ENCODE results near the gene SBSN.

DNA sequence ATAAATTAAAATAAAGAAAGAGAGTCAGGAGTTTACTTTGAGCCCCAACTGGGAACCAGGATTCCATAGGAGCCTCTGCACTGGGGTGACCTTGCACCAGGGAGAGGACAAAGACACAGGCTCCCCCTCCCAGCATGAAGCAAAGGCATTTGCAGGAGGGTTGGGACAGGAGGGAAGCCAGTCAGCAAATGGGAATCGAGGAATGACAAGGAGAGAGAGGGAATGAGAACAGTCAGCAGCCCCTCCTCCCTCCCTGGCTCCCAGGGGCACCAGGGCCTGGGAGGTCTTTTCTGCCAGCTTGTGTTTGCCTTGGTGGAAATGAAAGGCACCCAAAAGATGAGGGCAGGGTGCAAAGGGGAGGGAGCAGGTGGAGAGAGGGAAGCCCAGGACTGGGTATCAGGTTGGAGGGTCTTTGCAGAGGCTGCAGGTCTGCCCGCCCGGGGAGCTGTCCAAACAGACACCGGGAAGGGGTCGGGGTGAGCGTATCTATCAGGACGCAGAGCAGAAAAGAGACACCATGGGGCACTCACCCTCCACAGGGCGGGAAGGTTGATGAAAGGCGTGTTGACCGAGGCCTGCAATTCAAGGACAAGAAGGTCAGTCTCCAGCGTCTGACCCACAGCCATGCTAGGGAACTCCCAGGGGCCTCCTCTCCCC is 3.8 kb downstream of the SBSN start:
- TF ChIP-seq CEBPB (IDR thresholded peaks at IDR 0.05) = no peak
- TF ChIP-seq, protein P1, sequence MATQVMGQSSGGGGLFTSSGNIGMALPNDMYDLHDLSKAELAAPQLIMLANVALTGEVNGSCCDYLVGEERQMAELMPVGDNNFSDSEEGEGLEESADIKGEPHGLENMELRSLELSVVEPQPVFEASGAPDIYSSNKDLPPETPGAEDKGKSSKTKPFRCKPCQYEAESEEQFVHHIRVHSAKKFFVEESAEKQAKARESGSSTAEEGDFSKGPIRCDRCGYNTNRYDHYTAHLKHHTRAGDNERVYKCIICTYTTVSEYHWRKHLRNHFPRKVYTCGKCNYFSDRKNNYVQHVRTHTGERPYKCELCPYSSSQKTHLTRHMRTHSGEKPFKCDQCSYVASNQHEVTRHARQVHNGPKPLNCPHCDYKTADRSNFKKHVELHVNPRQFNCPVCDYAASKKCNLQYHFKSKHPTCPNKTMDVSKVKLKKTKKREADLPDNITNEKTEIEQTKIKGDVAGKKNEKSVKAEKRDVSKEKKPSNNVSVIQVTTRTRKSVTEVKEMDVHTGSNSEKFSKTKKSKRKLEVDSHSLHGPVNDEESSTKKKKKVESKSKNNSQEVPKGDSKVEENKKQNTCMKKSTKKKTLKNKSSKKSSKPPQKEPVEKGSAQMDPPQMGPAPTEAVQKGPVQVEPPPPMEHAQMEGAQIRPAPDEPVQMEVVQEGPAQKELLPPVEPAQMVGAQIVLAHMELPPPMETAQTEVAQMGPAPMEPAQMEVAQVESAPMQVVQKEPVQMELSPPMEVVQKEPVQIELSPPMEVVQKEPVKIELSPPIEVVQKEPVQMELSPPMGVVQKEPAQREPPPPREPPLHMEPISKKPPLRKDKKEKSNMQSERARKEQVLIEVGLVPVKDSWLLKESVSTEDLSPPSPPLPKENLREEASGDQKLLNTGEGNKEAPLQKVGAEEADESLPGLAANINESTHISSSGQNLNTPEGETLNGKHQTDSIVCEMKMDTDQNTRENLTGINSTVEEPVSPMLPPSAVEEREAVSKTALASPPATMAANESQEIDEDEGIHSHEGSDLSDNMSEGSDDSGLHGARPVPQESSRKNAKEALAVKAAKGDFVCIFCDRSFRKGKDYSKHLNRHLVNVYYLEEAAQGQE (IDR thresholded peaks at IDR 0.05; ENCODE audit: low read depth) = peak; percentile 19; the same call in 1 of the 2 replicates
- TF ChIP-seq TEAD4 (IDR thresholded peaks at IDR 0.05) = no peak
- TF ChIP-seq RAD21 (IDR thresholded peaks at IDR 0.05; ENCODE audit: low read depth) = no peak
- TF ChIP-seq TAF1 (IDR thresholded peaks at IDR 0.05; ENCODE audit: low read depth) = no peak
- no peak for TF ChIP-seq FOXM1 (IDR thresholded peaks at IDR 0.05; ENCODE audit: borderline replicate concordance, low read depth)
- TF ChIP-seq EP300 (IDR thresholded peaks at IDR 0.05; ENCODE audit: borderline replicate concordance) = no peak
- TF ChIP-seq NFIC (IDR thresholded peaks at IDR 0.05) = no peak
- TF ChIP-seq, protein P2, sequence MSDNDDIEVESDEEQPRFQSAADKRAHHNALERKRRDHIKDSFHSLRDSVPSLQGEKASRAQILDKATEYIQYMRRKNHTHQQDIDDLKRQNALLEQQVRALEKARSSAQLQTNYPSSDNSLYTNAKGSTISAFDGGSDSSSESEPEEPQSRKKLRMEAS (IDR thresholded peaks at IDR 0.05) = no peak
- TF ChIP-seq, protein P3, sequence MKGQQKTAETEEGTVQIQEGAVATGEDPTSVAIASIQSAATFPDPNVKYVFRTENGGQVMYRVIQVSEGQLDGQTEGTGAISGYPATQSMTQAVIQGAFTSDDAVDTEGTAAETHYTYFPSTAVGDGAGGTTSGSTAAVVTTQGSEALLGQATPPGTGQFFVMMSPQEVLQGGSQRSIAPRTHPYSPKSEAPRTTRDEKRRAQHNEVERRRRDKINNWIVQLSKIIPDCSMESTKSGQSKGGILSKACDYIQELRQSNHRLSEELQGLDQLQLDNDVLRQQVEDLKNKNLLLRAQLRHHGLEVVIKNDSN (IDR thresholded peaks at IDR 0.05) = no peak
- TF ChIP-seq ZBTB7A (IDR thresholded peaks at IDR 0.05; ENCODE audit: low read depth) = no peak
- TF ChIP-seq YY1 (IDR thresholded peaks at IDR 0.05; ENCODE audit: low read depth) = no peak
